Measurements from ENCODE around the gene CENPV.
A peak's percentile ranks its signal among the peaks of the same experiment; 100 is the strongest.
"Not testable (repeated sequence)": the region's sequence is repeated elsewhere in the genome, so short reads cannot be mapped to it uniquely, and the experiment has no call there.

Gene CENPV

DNA sequence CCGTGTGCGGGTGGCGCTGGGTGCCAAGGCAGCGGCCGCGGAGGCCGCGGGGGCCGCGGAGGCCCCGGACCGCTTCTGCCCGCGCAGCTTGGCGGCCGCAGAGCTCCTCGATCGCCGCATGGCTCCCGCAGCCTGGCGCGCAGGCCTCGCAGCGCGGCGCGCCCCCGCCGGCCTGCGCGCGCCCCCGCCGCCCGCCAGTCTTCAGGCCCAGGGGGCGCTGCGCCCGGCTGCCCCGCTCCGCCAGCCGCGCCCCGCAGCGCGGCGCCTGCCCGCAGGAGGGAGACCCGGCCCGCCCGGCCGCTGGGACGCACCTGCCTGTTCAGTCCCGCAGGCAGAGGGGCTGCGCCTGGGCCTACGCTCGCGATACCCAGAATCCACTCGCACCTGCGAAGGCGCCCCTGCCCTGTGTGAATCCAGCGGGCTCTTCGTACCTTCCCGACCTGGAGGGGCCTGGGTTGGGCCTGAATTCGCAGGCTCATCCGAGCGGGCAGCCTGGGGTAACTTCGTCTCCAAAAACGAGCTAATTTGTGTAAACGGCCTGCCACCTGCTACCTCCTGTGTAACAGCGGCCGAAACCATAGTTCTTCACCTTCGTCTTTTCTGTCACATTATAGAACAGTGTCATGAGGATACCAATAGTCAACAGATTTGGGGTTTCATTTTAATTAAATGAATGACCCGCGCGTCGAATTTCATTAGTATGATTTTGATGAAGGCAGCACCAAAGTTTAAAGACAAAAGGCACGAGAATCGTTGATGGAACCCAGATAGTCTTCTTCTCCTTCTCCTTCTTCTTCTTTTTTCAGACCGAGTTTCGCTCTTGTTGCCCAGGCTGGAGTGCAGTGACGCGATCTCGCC lies at the start of gene CENPV:
Gene CENPV, minus strand, starts transcription at position 153 of the 858 bp plus-strand sequence. Its CDS starts 33 bp downstream, at position 120.
- peak within 1 kb of the TSS; percentile 71 for H3K9ac ChIP-seq
- TF ChIP-seq, protein P1, sequence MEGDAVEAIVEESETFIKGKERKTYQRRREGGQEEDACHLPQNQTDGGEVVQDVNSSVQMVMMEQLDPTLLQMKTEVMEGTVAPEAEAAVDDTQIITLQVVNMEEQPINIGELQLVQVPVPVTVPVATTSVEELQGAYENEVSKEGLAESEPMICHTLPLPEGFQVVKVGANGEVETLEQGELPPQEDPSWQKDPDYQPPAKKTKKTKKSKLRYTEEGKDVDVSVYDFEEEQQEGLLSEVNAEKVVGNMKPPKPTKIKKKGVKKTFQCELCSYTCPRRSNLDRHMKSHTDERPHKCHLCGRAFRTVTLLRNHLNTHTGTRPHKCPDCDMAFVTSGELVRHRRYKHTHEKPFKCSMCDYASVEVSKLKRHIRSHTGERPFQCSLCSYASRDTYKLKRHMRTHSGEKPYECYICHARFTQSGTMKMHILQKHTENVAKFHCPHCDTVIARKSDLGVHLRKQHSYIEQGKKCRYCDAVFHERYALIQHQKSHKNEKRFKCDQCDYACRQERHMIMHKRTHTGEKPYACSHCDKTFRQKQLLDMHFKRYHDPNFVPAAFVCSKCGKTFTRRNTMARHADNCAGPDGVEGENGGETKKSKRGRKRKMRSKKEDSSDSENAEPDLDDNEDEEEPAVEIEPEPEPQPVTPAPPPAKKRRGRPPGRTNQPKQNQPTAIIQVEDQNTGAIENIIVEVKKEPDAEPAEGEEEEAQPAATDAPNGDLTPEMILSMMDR (IDR thresholded peaks at IDR 0.05) = no peak

DNA sequence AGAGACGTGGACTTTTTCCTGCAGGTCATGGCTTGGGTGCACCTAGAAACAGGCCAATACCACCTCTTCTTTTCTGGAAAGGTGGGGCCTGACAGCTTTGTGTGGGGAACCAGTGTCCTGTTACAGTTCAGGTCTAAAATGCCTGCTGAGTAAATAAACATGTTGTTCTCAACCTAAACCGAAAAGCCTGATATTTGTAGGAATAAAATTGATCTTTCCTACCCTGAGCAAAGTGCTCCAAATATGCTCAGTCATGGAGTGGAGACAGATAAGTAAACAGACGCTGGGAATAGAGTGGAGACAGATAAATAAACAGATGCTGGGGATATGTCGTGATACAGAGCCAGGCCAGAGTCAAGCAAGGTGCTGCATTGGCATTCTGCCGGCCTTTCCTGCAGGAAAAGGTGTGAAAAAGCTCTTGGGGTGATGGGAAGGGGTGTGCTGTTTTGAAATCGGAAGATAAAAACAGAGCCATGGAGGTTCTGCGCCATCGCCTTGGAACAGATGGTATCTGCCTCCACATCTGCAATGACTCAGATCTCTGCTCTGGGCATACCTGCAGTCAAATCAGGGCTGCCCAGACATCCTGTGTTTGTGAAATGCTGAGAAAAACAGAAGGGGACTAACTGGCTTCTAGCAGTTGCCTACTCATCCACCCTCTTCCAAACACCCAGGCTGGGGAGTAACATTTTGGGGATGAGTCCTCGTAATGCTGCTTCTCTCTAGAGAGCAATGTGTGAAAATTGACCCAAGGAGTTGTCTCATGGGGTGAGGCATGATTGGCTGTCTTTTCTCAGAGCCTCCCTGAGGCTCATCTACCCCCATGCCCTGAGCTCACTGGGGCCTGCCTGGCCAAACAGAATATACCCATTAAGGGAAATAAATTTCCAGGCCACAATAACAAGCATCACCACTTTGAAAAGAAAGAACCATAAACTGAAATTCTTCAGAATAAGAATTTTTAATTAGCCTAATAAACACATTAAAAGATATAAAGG lies 45.3 kb upstream of the CENPV start:
- Histone ChIP-seq H3K9ac (no peak overlapping the region), H3K27ac (peak overlapping the region; percentile 96), H2AFZ (peak overlapping the region; percentile 82), H3K79me2 (no peaks in the 10 kb centered on the region), H3K4me3 (ENCODE audit: low read depth, low read length) (peak overlapping the region; percentile 12), H3K9me3 (ENCODE audit: control insufficient read depth, low read length) (no peaks in the 10 kb centered on the region), H3K4me1 (peaks cover 41% of the 10 kb centered on the region), H3K36me3 (ENCODE audit: control insufficient read depth, insufficient read depth, low read length) (no peaks in the 10 kb centered on the region), H3K27me3 (ENCODE audit: control insufficient read depth, insufficient read depth, low read length) (no peaks in the 10 kb centered on the region), H3K4me2 (ENCODE audit: low read length) (peak overlapping the region; percentile 50)
- TF ChIP-seq, protein P1 (IDR thresholded peaks at IDR 0.05) = no peak

More for the DNA sequence above, at the start of gene CENPV:
- H3K79me2 ChIP-seq = no peaks in the 10 kb centered on the region
- peak within 1 kb of the TSS; percentile 63 for H3K4me3 ChIP-seq (ENCODE audit: low read depth, low read length)
- no peaks in the 10 kb centered on the region for H3K36me3 ChIP-seq (ENCODE audit: control insufficient read depth, insufficient read depth, low read length)
- no peaks in the 10 kb centered on the region for H3K27me3 ChIP-seq (ENCODE audit: control insufficient read depth, insufficient read depth, low read length)
- H3K4me1 ChIP-seq = no peaks in the 10 kb centered on the region
- peak within 1 kb of the TSS; percentile 97 for H2AFZ ChIP-seq
- no peak within 1 kb of the TSS for H3K27ac ChIP-seq
- H3K9me3 ChIP-seq (ENCODE audit: control insufficient read depth, low read length) = no peaks in the 10 kb centered on the region
- peak within 1 kb of the TSS; percentile 81 for H3K4me2 ChIP-seq (ENCODE audit: low read length)

DNA sequence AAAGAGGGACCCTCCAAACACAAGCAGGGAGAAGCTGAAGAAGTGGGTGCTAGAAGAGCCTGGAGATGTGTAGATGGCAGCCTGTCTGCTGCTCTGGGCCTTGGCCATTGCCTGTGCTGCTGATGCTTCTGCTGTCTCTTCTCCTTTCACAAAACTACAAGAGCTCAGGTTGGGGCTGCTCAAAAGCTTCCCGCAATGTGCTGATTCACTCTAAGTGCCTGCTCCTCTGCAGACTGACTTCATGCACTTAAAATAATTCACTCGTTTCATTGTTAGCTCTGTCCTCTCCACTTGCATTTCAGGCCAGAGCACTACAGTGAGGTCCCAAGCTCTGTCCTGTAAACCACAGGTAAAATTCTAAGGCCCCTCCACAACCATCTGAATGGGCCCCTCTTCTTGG lies 43.4 kb upstream of the CENPV start:
- not testable (repeated sequence) for H3K79me2 ChIP-seq; H3K9me3 ChIP-seq (ENCODE audit: control insufficient read depth, low read length); H3K27me3 ChIP-seq (ENCODE audit: control insufficient read depth, insufficient read depth, low read length); H3K4me2 ChIP-seq (ENCODE audit: low read length); H3K36me3 ChIP-seq (ENCODE audit: control insufficient read depth, insufficient read depth, low read length); H3K4me3 ChIP-seq (ENCODE audit: low read depth, low read length); H3K9ac ChIP-seq
- Histone ChIP-seq H2AFZ (peak overlapping the region; percentile 65), H3K4me1 (peaks cover 41% of the 10 kb centered on the region), H3K27ac (peak overlapping the region; percentile 96)

DNA sequence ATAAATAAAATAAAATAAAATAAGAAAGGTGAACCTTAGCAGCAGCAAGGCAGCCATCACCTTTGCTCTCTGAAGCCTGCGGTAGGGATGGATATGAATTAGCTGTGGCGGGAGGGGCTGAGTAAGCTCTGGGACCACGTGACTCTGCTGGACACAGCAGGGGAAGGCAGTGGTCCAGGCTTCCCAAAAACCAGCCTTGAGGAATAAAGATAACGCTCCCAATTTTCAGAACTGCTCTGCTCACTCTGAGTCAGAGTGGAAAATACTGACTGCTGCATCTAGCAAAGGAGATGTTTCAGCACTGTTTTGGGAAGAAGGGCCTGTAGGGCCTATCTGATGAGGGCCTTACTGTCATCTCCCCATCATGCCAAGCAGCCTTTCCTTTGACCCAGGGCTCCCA lies 42.6 kb upstream of the CENPV start:
- not testable (repeated sequence) for H3K4me2 ChIP-seq (ENCODE audit: low read length)
- peak overlapping the region; percentile 96 for H3K27ac ChIP-seq

DNA sequence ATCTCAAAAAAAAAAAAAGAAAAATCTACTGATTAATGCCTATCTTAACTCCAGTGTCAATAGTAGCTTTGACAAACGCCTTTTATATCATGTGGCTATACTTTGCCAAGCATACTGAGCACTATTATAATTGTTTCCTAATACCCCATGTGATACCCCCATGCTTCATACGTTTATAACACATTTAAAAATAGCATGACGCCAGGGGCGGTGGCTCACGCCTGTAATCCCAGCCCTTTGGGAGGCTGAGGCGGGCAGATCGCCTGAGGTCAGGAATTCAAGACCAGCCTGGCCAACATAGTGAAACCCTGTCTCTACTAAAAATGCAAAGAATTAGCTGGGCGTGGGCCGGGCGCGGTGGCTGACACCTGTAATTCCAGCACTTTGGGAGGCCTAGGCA lies 39.2 kb upstream of the CENPV start:
- H3K27ac ChIP-seq; H3K4me3 ChIP-seq (ENCODE audit: low read depth, low read length); H3K9me3 ChIP-seq (ENCODE audit: control insufficient read depth, low read length); H3K9ac ChIP-seq; H3K36me3 ChIP-seq (ENCODE audit: control insufficient read depth, insufficient read depth, low read length); H3K27me3 ChIP-seq (ENCODE audit: control insufficient read depth, insufficient read depth, low read length); H3K79me2 ChIP-seq; H2AFZ ChIP-seq; H3K4me2 ChIP-seq (ENCODE audit: low read length): not testable (repeated sequence)
- H3K4me1 ChIP-seq = peaks cover 16% of the 10 kb centered on the region

More for the DNA sequence above, 42.6 kb upstream of the CENPV start:
- H3K27me3 ChIP-seq (ENCODE audit: control insufficient read depth, insufficient read depth, low read length); H3K9ac ChIP-seq; H3K79me2 ChIP-seq; H3K4me3 ChIP-seq (ENCODE audit: low read depth, low read length); H3K9me3 ChIP-seq (ENCODE audit: control insufficient read depth, low read length); H3K36me3 ChIP-seq (ENCODE audit: control insufficient read depth, insufficient read depth, low read length): not testable (repeated sequence)
- peak overlapping the region; percentile 65 for H2AFZ ChIP-seq
- peaks cover 40% of the 10 kb centered on the region for H3K4me1 ChIP-seq

DNA sequence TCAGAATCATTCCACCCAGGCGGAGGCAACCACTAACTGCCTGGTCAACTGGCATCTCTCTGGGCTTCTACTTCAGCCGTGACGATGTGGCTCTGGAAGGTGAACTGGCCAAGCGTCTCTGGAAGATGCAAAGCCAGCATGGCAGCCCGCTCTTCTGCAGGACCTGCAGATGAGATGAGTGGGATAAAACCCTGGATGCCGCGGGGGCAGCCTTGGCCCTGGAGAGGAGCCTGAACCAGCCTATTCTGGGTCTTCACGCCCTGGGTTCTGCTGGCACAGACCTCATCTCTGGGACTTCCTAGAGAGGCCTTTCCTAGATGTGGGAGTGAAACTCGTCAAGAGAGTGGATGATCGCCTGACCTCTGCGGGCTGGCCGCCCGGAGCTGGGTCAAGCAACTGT lies 38.2 kb upstream of the CENPV start:
- TF ChIP-seq, protein P1 (IDR thresholded peaks at IDR 0.05) = no peak
- H3K4me2 ChIP-seq (ENCODE audit: low read length) = no peak overlapping the region
- H3K4me1 ChIP-seq = peaks cover 5% of the 10 kb centered on the region
- H2AFZ ChIP-seq = no peak overlapping the region
- no peak overlapping the region for H3K4me3 ChIP-seq (ENCODE audit: low read depth, low read length)
- H3K27ac ChIP-seq = no peak overlapping the region
- no peak overlapping the region for H3K9ac ChIP-seq
- H3K36me3 ChIP-seq (ENCODE audit: control insufficient read depth, insufficient read depth, low read length) = no peaks in the 10 kb centered on the region
- H3K79me2 ChIP-seq = no peaks in the 10 kb centered on the region
- H3K9me3 ChIP-seq (ENCODE audit: control insufficient read depth, low read length) = no peaks in the 10 kb centered on the region
- H3K27me3 ChIP-seq (ENCODE audit: control insufficient read depth, insufficient read depth, low read length) = no peaks in the 10 kb centered on the region

DNA sequence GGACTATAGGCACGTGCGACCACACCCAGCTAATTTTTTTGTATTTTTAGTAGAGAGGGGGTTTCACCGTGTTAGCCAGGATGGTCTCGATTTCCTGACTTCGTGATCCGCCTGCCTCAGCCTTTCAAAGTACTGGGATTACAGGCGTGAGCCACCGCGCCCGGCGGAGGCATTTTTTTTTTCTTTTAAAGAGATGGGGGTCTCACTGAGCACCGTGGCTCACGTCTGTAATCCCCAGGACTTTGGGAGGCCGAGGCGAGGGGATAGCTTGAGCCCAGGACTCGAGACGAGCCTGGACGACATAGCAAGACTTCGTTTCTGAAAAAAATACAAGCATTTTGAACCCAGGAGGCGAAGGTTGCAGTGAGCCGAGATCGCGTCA lies 32.8 kb upstream of the CENPV start:
- not testable (repeated sequence) for H3K9ac ChIP-seq; H3K4me3 ChIP-seq (ENCODE audit: low read depth, low read length)
- H3K27ac ChIP-seq = peak overlapping the region; percentile 43

More for the DNA sequence above, 32.8 kb upstream of the CENPV start:
- not testable (repeated sequence) for H3K27me3 ChIP-seq (ENCODE audit: control insufficient read depth, insufficient read depth, low read length); H3K9me3 ChIP-seq (ENCODE audit: control insufficient read depth, low read length); H3K36me3 ChIP-seq (ENCODE audit: control insufficient read depth, insufficient read depth, low read length); H3K4me2 ChIP-seq (ENCODE audit: low read length); H3K4me1 ChIP-seq
- Histone ChIP-seq H3K79me2 (peaks cover 20% of the 10 kb centered on the region), H2AFZ (peak overlapping the region; percentile 81)
